Transverse colon (tissue), 4 donors: Measurements from ENCODE around the gene MCM8. TPM values are rescaled to one million over a fixed set of nuclear protein-coding genes. Genes with fewer than 3 reads are reported as not detected.

ENCODE experiments used
- DNase-seq: peaks from one replicate; pipeline ENCODE4 v3.0.0-alpha.2; 2019
- H3K27ac ChIP-seq, 4 donors: fragments of 200-600 bp; sonication (generic); 2 replicates each; pipeline ENCODE4 v1.5.1; 2016 to 2018; ENCODE audit warnings: inconsistent platforms in 4 of 4
- H3K27me3 ChIP-seq: fragments of 200-600 bp; sonication (generic); 2 replicates; pipeline ENCODE4 v1.5.1; 2017; ENCODE audit warnings: inconsistent platforms
- H3K36me3 ChIP-seq, 4 donors: fragments of 200-600 bp; sonication (generic); 2 replicates each; pipeline ENCODE4 v1.5.1; 2017 to 2019; ENCODE audit warnings: inconsistent platforms in 4 of 4
- H3K4me1 ChIP-seq, 4 donors: fragments of 200-600 bp; sonication (generic); 2 replicates each; pipeline ENCODE4 v1.5.1; 2017 to 2020; ENCODE audit warnings: inconsistent platforms in 4 of 4
- H3K4me3 ChIP-seq, 4 donors: fragments of 200-600 bp; sonication (generic); 1 replicate in 1 of 4; 2 replicates in 3 of 4; pipeline versions ENCODE4 v1.5.1 to v1.6.1; 2017 to 2019; ENCODE audit warnings: inconsistent platforms in 4 of 4
- H3K9me3 ChIP-seq, 2 donors: fragments of 200-600 bp; sonication (generic); 2 replicates each; pipeline ENCODE4 v1.5.1; 2017 to 2019; ENCODE audit warnings: inconsistent platforms in 2 of 2
- CTCF ChIP-seq, 5 experiments: fragments of 200-600 bp in 3 of 5; fragments of 450-650 bp in 2 of 5; sonication (generic) in 3 of 5; IDR thresholded peaks; 1 replicate in 2 of 5; 2 replicates in 3 of 5; pipeline ENCODE4 v1.5.1; 2016 to 2017; ENCODE audit warnings: antibody characterized with exemption in 5 of 5, inconsistent platforms in 3 of 5, mild to moderate bottlenecking in 2 of 5, moderate library complexity in 1 of 5
- EP300 ChIP-seq: sonication (generic); formaldehyde crosslinking; IDR thresholded peaks from one replicate; pipeline ENCODE4 v1.6.1; 2017; ENCODE audit warnings: antibody characterized with exemption, low read depth
- POLR2A ChIP-seq: fragments of 450-650 bp; IDR thresholded peaks from one replicate; pipeline ENCODE4 v1.6.1; 2016; ENCODE audit warnings: antibody characterized with exemption, mild to moderate bottlenecking, moderate library complexity
- POLR2AphosphoS5 ChIP-seq, 3 donors: sonication (generic); formaldehyde crosslinking; IDR thresholded peaks; one replicate each; pipeline ENCODE4 v1.6.1; 2016; ENCODE audit warnings: antibody characterized with exemption in 3 of 3
- WGBS, 2 donors: methylation state at CpG; one replicate each; pipeline ENCODE4 v1.1.5; 2018; ENCODE audit warnings: low coverage in 1 of 2; 5-methylcytosine and 5-hydroxymethylcytosine counted together
- in situ Hi-C, 4 donors: fragments of 200-750 bp; cut with MboI; loops; one replicate each; pipeline versions ENCODE4 v1.15.0 to v1.15.1; 2017; ENCODE audit warnings: low sequenced_read_pairs in 3 of 4, low pct_ligation_motif_present in 1 of 4, low pct_unique_long_range_greater_than_20kb in 1 of 4
- intact Hi-C: fragments of 100-400 bp; cut with DNase I; formaldehyde crosslinking; loops from one replicate; pipeline ENCODE4 v1.15.1; 2023; ENCODE audit warnings: low total_unique reads
- total RNA-seq, 4 donors: library from RNA; depleted of rRNA; stranded (reverse); fragments of >200 nt; gene quantifications; one replicate each; pipeline ENCODE4 v1.1.0, GENCODE V29; 2016

Gene MCM8
- total RNA-seq, 4 donors from 2014 or later = 2.6 to 8.6 (median 4.7) TPM

GRCh38 chr20:5945963-5946362 lies 4.5 kb upstream of the MCM8 start:
- no peak overlapping the region for H3K4me3 ChIP-seq
- in situ Hi-C loops = loop anchor here in 2 of 4 donors (10.0 to 25.0 kb wide), 3 partner anchors 49 to 409 kb away; no protein-coding TSS in a partner anchor
- intact Hi-C loops = no loop called here
- WGBS, 2 donors = 68 to 87% methylated on average over 3 of the region's 3 CpGs
- TF ChIP-seq POLR2A (no peak), EP300 (no peak), POLR2AphosphoS5 (IDR thresholded peaks at IDR 0.05) (no peak), CTCF (IDR thresholded peaks at IDR 0.05) (no peak)
- H3K27ac ChIP-seq = no peak overlapping the region
- no peak for DNase-seq
- no peaks in the 10 kb centered on the region for H3K9me3 ChIP-seq
- peaks cover 1 to 13% (median 9%) of the 10 kb centered on the region in 4 donors for H3K4me1 ChIP-seq
- H3K36me3 ChIP-seq = peaks cover 0 to 39% (median 16%) of the 10 kb centered on the region in 4 donors
- no peaks in the 10 kb centered on the region for H3K27me3 ChIP-seq

- no peaks in the 10 kb centered on the region for H3K9me3 ChIP-seq
- no peak for DNase-seq
- 54 to 74% methylated on average over 4 to 6 of the region's 6 CpGs for WGBS, 2 donors
- no peak overlapping the region for H3K27ac ChIP-seq
- H3K27me3 ChIP-seq = no peaks in the 10 kb centered on the region
- TF ChIP-seq POLR2A (no peak), EP300 (no peak), POLR2AphosphoS5 (IDR thresholded peaks at IDR 0.05) (no peak), CTCF (IDR thresholded peaks at IDR 0.05) (no peak)
- intact Hi-C loops = no loop called here
- in situ Hi-C loops = loop anchor here in 2 of 4 donors (10.0 to 25.0 kb wide), 3 partner anchors 48 to 410 kb away; no protein-coding TSS in a partner anchor
- peaks cover 9 to 23% (median 17%) of the 10 kb centered on the region in 4 donors for H3K4me1 ChIP-seq
- H3K4me3 ChIP-seq = no peak overlapping the region
- peaks cover 0 to 28% (median 10%) of the 10 kb centered on the region in 4 donors for H3K36me3 ChIP-seq
Measured at GRCh38 chr20:5947276-5947675, 3.2 kb upstream of the MCM8 start.

- H3K27ac ChIP-seq = peak overlapping the region; percentile 68 to 90 (median 87)
- intact Hi-C loops (loop anchor here (10.0 kb wide), 1 partner anchor 125 kb away; no protein-coding TSS in a partner anchor), in situ Hi-C loops (loop anchor here in 2 of 4 donors (10.0 to 25.0 kb wide), 3 partner anchors 45 to 413 kb away; no protein-coding TSS in a partner anchor)
- no peaks in the 10 kb centered on the region for H3K9me3 ChIP-seq
- H3K4me3 ChIP-seq = peak overlapping the region; percentile 66 to 86 (median 74)
- H3K4me1 ChIP-seq = peaks cover 9 to 23% (median 17%) of the 10 kb centered on the region in 4 donors
- H3K36me3 ChIP-seq = peaks cover 0 to 5% (median 2%) of the 10 kb centered on the region in 4 donors
- 0 to 2% methylated on average over 9 to 11 of the region's 11 CpGs for WGBS, 2 donors
- TF ChIP-seq POLR2AphosphoS5 (IDR thresholded peaks at IDR 0.05) (no peak), EP300 (no peak), CTCF (IDR thresholded peaks at IDR 0.05) (no peak), POLR2A (no peak)
- no peaks in the 10 kb centered on the region for H3K27me3 ChIP-seq
- DNase-seq = no peak
Measured at GRCh38 chr20:5949943-5950270, 545 bp upstream of the MCM8 start.

GRCh38 chr20:5967469-5967868 lies 17.0 kb downstream of the MCM8 start:
- in situ Hi-C loops (no loop called here), intact Hi-C loops (no loop called here)
- Histone ChIP-seq H3K27me3 (no peaks in the 10 kb centered on the region), H3K4me1 (peaks cover 0 to under 1% (median 0%) of the 10 kb centered on the region in 4 donors), H3K9me3 (no peaks in the 10 kb centered on the region), H3K4me3 (no peak overlapping the region), H3K36me3 (peaks cover 0 to 10% (median 4%) of the 10 kb centered on the region in 4 donors), H3K27ac (no peak overlapping the region)
- 92 to 96% methylated on average over 6 of the region's 6 CpGs for WGBS, 2 donors
- no peak for TF ChIP-seq POLR2A
- no peak for TF ChIP-seq CTCF (IDR thresholded peaks at IDR 0.05)
- TF ChIP-seq EP300 = no peak
- TF ChIP-seq POLR2AphosphoS5 (IDR thresholded peaks at IDR 0.05) = no peak
- DNase-seq = no peak
